ENCODE data around the gene CSAD.

Gene CSAD

GRCh38 chr12:53193040-53193439 is 12.3 kb upstream of the CSAD start:
- TF ChIP-seq, protein P1, sequence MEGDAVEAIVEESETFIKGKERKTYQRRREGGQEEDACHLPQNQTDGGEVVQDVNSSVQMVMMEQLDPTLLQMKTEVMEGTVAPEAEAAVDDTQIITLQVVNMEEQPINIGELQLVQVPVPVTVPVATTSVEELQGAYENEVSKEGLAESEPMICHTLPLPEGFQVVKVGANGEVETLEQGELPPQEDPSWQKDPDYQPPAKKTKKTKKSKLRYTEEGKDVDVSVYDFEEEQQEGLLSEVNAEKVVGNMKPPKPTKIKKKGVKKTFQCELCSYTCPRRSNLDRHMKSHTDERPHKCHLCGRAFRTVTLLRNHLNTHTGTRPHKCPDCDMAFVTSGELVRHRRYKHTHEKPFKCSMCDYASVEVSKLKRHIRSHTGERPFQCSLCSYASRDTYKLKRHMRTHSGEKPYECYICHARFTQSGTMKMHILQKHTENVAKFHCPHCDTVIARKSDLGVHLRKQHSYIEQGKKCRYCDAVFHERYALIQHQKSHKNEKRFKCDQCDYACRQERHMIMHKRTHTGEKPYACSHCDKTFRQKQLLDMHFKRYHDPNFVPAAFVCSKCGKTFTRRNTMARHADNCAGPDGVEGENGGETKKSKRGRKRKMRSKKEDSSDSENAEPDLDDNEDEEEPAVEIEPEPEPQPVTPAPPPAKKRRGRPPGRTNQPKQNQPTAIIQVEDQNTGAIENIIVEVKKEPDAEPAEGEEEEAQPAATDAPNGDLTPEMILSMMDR (conservative IDR thresholded peaks at IDR 0.05; ENCODE audit: low read depth, low read length): no peak
- no peak for DNase-seq (ENCODE audit: low read depth)
- H3K4me3 ChIP-seq (ENCODE audit: low read length): no peak overlapping the region

GRCh38 chr12:53192531-53193021 is 11.9 kb upstream of the CSAD start:
- DNase-seq (ENCODE audit: low read depth): no peak
- no peak overlapping the region for H3K4me3 ChIP-seq (ENCODE audit: low read length)
- TF ChIP-seq, protein P1 (conservative IDR thresholded peaks at IDR 0.05; ENCODE audit: low read depth, low read length): no peak

- no peak for DNase-seq (ENCODE audit: low read depth)
- TF ChIP-seq, protein P1 (conservative IDR thresholded peaks at IDR 0.05; ENCODE audit: low read depth, low read length): no peak
- no peak overlapping the region for H3K4me3 ChIP-seq (ENCODE audit: low read length)
These were observed 11.3 kb upstream of the CSAD start for GRCh38 chr12:53191885-53192530.

GRCh38 chr12:53191096-53191884 is 10.6 kb upstream of the CSAD start:
- TF ChIP-seq, protein P1 (conservative IDR thresholded peaks at IDR 0.05; ENCODE audit: low read depth, low read length): no peak
- no peak overlapping the region for H3K4me3 ChIP-seq (ENCODE audit: low read length)
- DNase-seq (ENCODE audit: low read depth): no peak

GRCh38 chr12:53190108-53190729 is 9.5 kb upstream of the CSAD start:
- TF ChIP-seq, protein P1 (conservative IDR thresholded peaks at IDR 0.05; ENCODE audit: low read depth, low read length): peak; percentile 98
- no peak overlapping the region for H3K4me3 ChIP-seq (ENCODE audit: low read length)
- no peak for DNase-seq (ENCODE audit: low read depth)

- DNase-seq (ENCODE audit: low read depth): no peak
- TF ChIP-seq, protein P1 (conservative IDR thresholded peaks at IDR 0.05; ENCODE audit: low read depth, low read length): no peak
- no peak overlapping the region for H3K4me3 ChIP-seq (ENCODE audit: low read length)
These were observed 6.6 kb upstream of the CSAD start for GRCh38 chr12:53187145-53187899.
